ENCODE data around the gene SLC22A1.
"Not testable (repeated sequence)": the region's sequence is repeated elsewhere in the genome, so short reads cannot be mapped to it uniquely, and the experiment has no call there.

Gene SLC22A1

DNA sequence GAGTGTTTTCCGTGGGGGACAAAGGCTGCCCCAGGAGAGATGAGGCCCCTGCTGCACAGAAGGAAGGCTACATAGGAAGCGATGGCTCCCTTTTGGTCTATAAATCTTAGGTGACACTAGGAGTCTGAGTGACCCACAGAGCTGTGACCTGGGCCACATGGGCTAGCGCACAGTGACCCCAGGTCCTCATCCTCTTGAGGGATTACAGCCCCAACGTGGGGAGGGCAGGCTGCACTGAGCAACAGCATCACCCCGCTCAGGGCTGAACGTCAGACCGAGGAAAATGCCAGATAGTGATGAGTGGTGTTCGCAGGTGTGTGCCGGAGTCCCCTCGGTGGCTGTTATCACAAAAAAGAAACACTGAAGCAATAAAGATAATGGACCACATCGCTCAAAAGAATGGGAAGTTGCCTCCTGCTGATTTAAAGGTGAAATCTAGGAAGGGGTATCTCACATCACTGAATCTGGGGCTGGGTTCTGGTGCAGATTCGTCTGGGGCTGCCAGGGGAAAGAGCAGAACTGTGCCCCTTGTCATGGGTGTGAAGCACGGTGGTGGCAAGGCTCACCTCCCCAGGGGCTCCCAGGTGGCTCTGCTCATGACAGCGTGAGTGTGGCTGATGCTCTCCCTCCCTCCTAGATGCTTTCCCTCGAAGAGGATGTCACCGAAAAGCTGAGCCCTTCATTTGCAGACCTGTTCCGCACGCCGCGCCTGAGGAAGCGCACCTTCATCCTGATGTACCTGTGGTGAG, 14.5 kb downstream of the SLC22A1 start:
- no peak for DNase-seq (ENCODE audit: insufficient read length, low spot score)
- FAIRE-seq: no peak

DNA sequence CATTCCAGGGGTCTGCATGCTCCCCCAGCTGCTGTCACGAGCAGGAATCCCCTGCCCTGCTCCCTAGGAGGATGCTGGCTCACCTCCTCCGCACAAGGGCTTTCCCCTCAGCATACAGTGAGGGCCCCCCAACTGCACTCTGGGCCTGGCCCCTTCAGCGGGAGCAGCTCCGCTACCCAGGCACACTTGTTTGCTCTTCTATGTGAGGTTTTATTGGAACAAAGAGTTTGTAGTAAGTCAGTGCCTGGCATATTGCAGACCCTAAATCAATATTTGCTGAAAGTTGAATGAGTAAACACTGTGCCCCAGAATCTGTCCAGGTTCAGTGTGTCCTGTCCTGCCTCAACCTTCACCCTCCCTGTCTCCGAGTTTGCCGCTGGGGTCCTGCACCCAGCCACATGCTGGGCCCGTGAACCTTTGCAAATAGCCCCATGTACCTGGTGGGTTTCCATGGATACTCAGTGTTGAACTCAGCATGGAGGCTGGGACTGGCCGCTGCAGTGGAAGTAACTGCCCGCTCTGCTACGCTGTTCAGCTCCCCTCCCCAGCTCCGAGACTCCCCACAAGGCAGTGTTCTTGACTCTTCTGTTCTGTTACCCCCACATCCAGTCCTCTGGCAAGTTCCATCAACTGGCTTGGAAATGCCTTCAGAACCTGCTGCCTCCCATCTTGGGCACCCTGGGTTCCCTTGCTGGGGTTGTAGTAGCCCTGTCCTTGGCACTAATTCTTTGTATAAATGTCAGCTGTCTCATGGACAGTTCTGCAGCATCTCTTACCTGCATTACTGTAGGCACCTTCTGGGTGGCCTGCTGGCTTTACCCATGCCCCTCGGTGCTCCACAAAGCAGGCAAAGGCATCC, 15.7 kb downstream of the SLC22A1 start:
- FAIRE-seq: no peak
- no peak for DNase-seq (ENCODE audit: insufficient read length, low spot score)

DNA sequence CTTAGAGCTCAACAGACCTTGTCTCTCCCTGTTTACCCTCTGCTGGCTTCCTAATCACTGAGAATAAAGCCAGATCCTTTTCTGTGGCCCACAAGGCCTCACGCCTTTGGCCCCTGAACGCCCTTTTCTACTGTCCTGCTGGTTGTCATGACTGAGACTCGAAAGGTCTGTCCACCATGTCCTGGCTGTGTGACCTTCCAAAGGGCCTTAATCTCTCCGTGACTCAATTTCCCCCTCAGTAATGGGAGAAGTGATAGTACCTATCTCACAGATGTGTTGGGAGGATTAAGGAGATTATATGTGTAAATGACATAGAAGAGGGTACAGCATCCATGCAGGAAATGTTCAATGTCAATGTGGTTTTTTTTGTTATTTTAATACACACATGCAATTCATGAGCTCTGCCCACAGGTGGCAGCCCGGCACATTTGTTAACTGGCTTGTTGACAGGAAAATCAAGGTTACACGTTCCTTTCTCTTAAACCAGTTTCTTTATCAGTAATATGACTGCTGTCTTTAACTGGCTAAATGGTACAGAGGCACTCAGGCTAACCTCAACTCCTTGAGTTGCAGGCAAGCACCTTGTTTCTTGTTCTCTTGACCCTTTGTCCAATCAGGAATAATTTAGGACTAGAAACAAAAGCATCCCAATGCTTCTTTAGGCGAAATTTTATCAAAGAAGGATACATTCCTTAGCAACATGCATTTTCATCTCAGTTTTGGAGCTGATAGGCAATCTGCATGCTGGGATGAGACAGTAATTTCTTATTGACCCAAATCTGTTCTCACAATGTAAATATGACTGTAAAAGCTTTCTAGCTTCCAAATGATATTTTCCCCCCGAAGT, 16.6 kb downstream of the SLC22A1 start:
- DNase-seq (ENCODE audit: insufficient read length, low spot score) (peak; percentile 41), FAIRE-seq (no peak)

DNA sequence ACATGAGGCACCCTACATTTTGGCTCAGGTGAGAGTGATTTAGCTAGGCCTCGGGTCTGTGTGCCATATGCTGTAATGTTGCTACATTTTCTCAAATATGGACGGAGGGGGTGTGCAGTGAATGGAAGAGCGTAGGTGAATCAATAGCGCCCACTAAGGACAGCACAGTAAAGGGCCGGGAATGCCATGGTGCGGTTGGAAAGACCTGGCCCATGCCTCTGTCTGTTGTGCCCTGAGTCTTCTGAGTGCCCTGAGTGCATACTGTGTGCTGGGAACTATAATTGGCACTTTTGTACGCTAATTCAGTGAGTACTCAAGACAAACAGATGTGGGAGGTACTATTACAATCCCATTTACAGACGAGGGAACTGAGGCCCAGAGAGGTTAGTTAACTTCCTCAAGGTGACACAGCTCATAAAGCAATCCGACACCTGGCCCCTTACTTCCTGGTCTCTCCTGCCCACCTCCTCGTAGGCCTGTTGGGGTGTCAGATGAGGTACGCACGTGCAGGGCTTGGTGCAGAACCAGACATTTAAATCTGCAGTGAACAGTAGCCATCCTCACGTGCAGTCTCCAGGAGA, 17.3 kb downstream of the SLC22A1 start:
- no peak for DNase-seq (ENCODE audit: insufficient read length, low spot score)
- FAIRE-seq: no peak

DNA sequence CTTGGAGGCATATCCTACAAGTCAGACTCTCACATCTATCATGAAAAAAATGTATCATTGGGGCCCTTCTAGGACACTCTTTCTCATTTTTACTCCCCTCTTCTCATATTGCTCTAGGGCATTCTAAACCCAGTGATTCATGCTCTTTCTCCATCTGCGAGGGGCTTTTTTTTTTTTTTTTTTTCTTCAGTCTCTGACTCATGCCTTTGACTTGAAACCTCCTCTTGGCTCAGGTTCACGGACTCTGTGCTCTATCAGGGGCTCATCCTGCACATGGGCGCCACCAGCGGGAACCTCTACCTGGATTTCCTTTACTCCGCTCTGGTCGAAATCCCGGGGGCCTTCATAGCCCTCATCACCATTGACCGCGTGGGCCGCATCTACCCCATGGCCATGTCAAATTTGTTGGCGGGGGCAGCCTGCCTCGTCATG, 17.8 kb downstream of the SLC22A1 start:
- DNase-seq (ENCODE audit: insufficient read length, low spot score) (peak; percentile 85), FAIRE-seq (no peak)

DNA sequence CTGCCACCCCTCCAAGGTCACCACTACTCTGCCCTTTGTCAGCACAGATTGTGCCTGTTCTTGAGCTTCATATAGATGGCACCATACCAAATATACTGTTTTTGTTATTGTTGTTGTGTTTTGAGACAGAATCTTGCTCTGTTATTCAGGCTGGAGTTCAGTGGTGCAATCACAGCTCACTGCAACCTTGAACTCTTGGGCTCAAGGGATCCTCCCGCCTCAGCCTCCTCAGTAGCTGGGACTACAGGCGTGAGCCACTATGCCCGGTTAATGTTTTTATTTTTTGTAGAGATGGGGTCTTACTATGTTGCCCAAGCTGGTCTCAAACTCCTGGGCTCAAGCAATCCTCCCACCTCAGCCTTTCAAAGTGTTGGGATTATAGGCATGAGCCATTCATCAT, 18.9 kb downstream of the SLC22A1 start:
- FAIRE-seq; DNase-seq (ENCODE audit: insufficient read length, low spot score): not testable (repeated sequence)

DNA sequence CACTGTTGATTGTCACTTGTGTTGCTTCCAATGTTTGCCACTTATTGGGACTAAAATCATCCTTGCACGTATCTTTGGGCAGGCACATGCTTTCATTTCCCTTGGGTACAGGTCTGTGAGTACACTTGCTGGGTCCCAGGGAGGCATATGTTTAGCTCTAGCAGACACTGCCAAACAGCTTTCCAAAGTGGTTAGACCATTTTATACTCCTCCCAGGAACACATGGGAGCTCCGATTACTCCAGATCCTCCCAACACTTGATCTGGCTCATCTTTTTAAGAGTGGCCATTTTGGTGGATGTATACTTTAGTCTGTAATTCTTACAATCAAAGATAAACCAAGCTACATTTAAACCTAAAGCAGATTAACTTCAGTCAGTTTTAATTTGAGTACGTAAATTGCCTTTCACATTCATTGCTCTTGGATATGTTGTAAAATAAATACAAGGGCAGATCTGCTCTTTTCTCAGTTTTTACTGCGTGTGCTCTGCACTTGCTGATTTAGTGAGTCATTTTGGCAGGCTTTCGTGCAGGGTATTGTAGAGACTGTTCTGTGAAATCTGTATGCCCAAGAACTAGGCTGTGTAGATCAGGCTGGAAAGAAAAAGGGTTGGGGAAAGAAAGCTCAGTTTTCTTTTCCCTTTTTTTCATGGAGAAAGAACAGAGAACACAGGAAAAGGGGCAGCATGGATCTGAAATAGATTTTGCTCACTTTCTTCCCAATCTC, 19.5 kb downstream of the SLC22A1 start:
- FAIRE-seq (no peak), DNase-seq (ENCODE audit: insufficient read length, low spot score) (no peak)

DNA sequence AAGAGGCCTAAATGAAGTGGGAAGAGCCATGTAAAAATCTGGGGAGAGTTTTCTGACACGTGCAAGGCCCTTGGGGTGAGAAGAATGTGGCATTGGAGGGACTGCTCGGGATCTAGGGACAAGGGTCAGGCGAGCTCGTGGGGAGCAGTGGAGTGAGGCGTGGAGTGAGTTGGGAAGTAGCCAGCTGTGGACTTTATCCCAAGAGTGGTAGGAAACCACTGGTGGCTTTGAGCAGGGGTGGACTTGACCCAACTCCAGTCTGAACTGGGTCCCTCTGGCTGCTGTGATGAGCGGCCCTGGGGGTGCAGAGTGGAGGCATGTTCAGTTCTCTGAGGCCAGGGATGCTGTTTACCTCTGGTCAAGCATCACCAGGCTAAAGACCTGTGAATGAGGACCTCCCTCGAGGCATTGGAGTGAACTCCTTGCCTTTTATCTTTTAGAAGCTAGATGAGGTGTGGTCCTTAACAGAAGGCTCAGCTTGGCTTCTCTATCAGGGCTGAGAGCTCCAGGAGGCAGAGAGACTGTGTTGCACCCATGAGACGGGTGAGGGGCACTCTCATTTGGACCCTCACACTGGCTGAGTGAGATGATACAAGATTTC, 20.6 kb downstream of the SLC22A1 start:
- DNase-seq (ENCODE audit: insufficient read length, low spot score) (no peak), FAIRE-seq (no peak)

DNA sequence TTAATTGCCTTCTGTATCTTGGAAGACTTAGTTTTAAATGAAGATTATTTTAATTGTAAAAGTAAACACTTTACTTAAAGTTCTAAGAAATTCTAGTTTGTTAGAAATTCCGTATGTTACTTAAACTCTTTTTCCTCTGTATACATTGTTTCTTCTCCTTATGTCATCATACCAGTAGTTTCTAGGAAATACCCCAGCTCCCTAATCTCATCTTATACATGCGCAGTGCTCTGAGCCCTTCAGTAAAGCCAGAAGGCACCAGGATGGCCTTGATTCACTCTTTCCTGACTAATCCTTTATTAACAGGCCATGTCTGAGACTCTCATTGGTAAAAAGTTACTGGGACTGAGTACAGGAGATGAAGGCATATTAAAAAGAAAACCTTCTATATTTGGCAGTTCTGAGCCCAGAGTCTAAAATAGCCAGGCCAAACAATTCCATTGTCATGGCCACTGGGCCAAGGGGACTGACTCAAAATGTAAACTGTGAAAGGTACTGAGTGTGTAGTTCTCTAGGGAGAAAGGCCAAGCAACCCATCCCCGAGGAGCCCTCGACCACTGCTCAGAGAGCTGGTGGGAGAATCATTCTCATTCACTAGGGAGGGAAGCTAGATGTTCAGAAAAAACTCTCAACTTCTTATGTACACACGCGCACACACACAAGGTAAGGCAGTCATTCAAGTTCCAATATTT, 25.0 kb downstream of the SLC22A1 start:
- DNase-seq (ENCODE audit: insufficient read length, low spot score): no peak
- FAIRE-seq: no peak

DNA sequence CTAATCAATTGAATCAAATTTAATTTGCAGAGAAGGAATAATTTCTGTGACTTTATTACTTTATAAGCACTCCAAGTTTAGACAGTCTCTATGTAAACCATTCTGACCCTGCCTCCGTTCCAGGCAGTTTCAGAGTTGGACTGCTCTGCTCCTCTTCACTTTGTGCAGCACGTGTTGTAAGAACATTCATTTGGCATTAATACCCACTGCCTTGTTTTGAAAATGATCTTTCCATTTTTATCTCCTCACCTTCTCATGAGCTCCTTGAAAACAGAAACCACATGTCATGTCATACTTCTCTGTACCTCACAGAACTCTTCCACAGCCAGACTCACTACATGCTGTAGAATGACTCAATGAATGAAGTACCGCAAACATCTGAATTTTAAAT, 25.5 kb downstream of the SLC22A1 start:
- FAIRE-seq (no peak), DNase-seq (ENCODE audit: insufficient read length, low spot score) (no peak)

DNA sequence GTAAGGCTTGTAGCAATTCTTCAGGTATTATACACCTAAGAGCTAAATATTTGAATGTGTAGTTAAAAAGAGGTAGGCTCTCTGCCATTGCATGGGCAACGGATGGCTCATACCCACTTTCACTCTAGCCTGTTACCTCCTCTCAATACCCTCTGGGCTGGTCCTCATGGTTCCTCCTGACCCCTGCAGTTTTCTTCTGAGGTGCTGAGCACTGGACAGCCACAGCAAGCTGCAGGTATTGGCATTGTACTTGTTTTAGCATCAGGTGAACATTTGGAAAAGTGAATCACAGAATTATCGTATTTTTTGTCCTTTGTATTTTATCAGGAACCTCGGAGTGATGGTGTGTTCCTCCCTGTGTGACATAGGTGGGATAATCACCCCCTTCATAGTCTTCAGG, 32.9 kb downstream of the SLC22A1 start:
- DNase-seq (ENCODE audit: insufficient read length, low spot score) (no peak), FAIRE-seq (no peak)

DNA sequence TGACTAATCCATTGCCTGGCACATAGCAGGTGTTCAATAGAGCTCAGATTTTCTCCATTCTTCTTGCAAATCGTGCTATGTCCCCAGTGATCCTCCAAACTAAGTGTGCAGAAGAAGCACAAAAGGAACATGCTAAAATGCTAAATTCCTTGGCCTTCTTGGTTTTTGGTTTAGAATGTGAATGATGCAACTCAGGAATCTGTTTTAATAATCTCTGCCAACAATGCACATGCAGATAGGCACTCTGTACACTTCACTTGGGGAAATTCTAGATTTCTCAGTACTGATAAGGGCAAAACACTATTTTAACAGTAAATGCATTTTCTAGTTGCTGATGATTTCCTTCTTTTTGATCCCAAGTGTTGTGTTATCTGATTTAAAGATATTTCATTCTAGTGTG, 35.2 kb downstream of the SLC22A1 start:
- no peak for DNase-seq (ENCODE audit: insufficient read length, low spot score)
- FAIRE-seq: no peak

DNA sequence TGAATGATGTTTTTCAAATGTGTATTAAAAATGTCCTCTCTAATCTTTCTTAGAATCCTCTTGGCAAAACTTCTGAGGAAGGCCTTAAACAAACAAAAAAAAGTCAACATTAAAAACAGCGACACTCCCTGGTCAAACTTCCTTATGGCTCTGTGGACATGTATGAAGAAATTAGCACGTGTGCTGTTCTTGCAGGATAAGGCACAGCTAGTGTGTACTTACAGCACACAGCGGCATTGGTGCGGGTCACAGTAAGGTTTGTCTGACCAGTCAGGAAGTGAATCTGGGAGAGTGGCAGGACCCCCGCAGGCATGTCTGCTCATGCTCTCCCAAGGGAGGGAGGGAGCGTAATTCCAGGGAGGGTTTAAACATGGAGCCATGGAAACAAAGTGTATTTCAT, 38.8 kb downstream of the SLC22A1 start:
- no peak for DNase-seq (ENCODE audit: insufficient read length, low spot score)
- FAIRE-seq: no peak

DNA sequence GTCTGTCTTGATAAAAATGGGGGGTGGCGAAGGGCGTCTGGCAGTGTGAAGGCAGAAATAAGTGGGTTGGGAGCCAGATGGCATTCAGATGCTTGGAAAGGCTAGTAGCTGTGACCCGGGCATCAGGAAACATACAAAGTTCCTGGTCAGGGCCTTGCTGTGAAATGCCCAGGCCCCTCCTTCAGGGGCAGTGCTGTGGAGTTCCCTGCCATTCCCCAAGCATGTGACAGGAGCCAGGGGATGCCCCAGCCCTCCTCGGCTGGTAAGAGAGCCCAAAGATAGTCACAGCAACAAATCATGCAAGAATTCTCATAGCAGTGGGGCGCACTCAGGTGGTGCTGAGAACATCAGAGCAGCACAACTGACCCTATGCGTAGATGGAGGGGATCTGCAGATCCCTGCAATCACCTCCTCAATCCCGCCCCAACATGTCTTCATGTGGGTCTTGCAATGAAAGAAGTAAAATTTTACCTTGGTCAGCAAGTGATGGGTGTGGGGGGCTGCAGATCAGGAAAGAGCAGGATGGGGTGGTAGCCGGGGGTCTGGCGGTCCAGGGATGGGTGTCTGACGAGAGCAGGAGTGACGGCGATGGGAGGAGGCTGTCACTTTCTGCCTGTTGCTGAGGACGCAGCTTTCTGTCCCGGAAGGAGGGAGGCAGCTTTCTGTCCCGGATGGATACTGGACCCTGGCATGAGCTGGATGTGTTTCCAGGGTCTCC, 39.5 kb downstream of the SLC22A1 start:
- FAIRE-seq: no peak
- DNase-seq (ENCODE audit: insufficient read length, low spot score): no peak

DNA sequence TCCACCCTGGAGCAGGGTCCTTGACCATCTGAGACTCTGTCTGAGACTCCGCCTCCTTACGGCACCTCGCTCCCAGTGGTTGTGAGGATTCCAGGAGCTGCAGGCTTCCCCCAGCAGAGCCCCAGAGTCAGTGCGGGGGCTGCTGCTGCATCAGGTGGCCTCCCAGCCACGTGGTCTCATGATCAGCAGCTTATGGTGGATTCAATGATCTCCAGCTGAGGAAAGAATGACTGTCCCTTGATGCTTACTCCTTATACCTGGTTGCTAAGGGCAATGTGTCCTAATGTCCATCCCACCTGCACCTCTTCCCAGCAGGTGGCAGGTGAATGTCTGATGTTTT, 40.0 kb downstream of the SLC22A1 start:
- FAIRE-seq (no peak), DNase-seq (ENCODE audit: insufficient read length, low spot score) (no peak)

DNA sequence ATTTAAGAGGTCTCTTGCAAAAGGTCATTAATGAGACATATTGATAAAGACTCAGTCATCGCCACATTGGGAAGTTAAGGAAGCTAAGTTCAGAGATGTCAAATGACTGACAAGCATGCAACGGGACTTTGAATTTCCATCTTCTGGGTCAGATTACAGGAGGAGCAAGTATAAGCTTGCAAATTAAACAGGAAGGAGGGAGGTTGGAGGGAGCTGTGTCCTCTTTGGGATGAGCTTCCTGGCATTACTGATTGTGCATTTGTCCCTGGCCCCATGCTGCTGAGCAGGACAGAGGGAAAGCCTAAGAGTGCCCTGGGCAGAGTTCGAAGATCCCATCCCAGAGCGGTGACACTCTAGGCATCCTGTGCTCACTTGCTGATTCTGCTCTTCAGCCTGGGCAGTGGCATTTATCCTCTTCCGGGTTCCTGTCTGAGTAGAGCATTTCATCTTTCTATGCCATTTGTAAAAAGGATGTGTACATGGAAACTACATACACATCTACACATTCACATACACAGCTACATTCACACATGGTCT, 40.5 kb downstream of the SLC22A1 start:
- FAIRE-seq (no peak), DNase-seq (ENCODE audit: insufficient read length, low spot score) (no peak)

DNA sequence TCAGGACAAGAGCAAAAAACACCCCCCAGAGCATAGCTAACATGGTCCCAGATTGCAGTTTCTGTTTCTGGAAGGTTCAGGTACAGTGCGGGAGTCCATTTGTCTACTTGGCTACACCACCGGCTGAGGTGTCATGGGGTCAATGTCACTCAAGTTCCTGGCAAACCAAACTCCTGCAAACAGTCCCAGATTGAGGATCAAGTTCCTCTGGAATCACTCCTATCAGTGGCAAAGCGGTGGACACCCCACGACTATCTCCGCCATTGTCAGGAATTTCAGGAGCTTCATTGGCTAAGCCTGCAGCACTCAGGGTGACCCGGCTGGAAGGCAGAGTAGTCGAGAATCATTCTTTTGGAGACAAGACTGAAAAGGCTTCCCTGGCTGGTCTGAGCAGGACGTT, 41.8 kb downstream of the SLC22A1 start:
- FAIRE-seq (no peak), DNase-seq (ENCODE audit: insufficient read length, low spot score) (no peak)

DNA sequence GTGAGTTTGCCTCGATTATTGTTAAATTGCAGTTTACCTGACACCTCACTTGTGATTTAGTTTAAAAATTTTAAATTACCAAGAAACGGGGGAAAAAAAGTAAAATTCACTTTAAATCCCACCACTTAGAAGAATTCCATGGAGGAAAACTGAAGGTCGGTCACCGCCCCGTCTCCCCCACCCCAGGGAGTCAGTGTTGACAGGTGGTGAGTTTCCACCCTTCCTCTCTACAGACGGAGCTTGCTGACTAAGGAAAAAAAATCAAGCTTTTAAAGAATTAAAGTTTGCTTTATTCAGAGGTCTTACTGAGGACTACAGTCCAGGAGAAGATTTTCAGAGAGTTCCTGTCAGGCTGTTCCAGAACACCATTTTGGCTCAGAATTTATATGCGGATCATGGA, 42.3 kb downstream of the SLC22A1 start:
- DNase-seq (ENCODE audit: insufficient read length, low spot score): no peak
- FAIRE-seq: no peak

Data from HTR-8/SVneo (cell line).